ELF-1 (cell line): ENCODE data around the gene GLT6D1.
A peak's percentile ranks its signal among the peaks of the same experiment; 100 is the strongest.

Experiments
- DNase-seq: peaks from one replicate; pipeline ENCODE4 v3.0.0-alpha.2; 2016; ENCODE audit warnings: low read depth, low spot score

GLT6D1 gene

DNA sequence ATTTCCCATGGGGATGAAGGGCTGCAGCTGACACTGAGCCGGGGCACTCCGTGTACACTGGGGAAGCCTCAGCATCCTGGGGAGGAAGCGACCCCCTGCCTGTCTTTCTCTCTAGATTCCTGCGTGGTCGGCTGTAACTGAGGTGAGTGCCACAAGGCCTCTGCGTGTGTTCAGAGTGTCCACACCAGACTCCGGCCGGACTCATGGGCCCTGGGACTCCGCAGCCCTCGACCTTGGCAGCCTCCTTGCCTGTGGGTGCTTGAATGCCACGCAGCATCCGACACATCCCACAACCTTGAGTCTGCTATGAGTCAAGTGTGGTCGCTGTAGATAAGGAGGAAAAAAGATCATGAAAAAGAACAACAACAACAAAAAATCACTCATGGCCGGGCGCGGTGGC is 54.4 kb downstream of the GLT6D1 start:
- no peak for DNase-seq

GRCh38 chr9:135584371-135584770 is 55.0 kb downstream of the GLT6D1 start:
- no peak for DNase-seq

GRCh38 chr9:135583688-135584011 is 55.7 kb downstream of the GLT6D1 start:
- no peak for DNase-seq

GRCh38 chr9:135582966-135583687 is 56.2 kb downstream of the GLT6D1 start:
- peak; percentile 41 for DNase-seq

GRCh38 chr9:135582541-135582940 is 56.8 kb downstream of the GLT6D1 start:
- DNase-seq = no peak

DNA sequence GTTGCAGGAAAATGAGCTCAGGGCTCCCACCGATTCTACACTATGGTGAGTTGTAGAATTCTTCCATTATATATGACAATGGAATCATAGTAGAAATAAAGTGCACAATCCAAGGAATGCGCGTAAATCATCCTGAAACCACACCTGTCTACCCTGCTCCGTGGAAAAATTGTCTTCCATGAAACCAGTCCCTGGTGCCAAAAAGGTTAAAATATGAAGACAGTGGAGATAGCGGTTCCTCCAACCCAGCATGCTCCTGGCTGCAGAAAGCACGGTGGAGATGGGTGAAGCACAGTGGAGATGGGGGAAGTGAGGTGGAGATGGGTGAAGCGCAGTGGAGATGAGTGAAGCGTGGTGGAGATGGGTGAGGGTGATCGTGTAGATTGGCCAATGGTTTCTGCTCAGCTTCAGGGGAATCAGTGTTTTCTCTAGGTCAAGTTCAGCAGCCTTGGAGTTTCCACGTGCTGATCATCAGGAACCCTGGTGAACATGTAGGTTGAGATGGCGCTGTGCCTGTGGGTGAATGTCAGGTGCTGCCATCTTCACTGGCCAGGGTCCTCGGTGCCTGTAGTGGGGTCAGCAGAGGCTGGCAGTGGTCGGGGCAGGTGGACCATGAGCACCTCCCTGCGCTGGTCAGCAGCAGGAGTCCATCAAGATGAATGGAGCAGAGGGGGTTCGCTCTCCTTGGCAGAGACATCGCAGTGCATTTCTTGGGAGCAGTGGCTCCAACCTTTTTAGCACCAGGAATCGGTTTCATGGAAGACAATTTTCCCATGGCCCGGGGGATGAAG is 57.5 kb downstream of the GLT6D1 start:
- no peak for DNase-seq

GRCh38 chr9:135580664-135581380 is 58.5 kb downstream of the GLT6D1 start:
- DNase-seq = no peak

DNA sequence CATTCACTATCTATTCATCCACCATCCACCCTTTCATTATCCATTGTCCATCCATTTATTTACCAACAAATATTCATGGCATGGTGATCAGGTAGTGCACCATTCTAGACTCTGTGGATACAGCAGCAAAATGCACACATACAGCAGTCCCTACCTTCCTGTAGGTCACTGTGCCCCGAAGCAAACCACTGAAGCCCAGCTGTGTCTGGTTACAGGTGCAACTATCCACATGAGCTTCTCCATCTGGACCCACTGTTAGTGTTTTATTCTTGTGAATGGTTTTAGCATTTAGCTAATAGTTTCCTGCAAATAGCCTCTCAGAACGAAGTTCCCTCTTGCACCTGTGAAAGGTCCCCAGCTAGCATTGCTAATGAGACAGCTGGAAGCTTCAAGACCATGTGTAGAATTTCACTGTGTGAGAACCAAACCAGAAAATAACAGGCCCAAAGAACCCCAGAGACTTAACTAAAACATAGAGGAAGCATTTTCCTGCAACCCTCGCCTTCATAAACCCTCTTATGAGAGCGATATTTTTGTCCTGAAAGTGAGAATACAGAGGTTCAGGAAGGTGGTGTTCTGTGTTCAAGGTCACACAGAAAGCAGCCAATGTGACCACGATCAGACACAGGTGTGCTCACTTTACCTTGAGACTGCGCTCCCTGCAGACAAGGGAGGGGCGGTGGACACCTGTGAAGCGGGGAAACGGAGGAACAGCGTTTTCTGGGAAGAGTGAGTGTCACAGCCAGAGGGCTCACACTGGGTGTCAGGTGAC is 59.3 kb downstream of the GLT6D1 start:
- DNase-seq = no peak

DNA sequence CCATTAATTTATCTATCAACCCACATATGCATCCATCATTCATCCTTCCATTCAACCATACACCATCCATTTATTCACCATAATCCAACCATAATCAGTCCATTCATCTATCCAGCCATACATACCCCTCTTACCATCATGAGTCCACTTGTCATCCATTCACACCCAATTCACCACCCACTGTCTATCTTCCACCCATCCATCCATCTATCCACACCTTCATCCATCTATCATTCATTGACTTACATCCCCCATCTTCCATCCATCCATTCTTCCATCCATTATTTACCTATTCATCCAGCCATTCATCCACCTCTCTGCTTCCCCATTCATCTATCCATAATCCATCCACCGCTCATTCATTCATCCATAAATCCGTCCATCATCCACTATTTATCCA is 60.0 kb downstream of the GLT6D1 start:
- no peak for DNase-seq

GRCh38 chr9:135577256-135577655 is 62.1 kb downstream of the GLT6D1 start:
- no peak for DNase-seq

DNA sequence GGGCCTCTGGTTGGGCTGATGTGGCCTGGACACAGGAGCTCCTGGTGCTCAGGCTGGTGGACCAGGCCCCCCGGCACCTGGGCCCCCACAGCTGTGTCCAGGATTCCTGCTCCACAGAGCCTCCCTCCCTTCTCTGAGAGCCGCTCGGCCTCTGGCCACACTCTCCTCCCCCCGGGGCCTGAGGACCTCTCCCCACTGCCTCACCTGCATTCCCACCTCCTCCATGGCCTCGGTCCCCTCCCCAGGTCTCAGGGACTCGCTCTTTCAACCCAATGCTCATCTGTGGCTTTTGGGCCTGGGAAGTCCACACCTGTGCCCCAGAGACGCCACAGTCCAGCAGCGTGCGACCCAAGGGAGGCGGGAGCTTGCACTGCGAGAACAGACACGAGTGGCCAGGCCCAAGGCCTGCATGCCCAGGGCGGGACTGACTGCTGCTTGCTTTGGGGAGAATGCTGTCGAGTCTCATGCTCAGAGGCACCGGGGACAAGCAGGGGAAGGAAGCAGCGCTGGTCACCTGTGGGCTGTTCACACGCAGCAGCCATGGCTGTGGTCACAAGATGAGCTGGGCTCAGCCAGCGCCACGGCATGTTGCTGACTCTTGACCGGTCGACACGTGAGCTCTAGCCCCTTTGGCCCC is 63.2 kb downstream of the GLT6D1 start:
- no peak for DNase-seq

- DNase-seq = no peak
Measured at GRCh38 chr9:135574943-135575342, 64.4 kb downstream of the GLT6D1 start.

DNA sequence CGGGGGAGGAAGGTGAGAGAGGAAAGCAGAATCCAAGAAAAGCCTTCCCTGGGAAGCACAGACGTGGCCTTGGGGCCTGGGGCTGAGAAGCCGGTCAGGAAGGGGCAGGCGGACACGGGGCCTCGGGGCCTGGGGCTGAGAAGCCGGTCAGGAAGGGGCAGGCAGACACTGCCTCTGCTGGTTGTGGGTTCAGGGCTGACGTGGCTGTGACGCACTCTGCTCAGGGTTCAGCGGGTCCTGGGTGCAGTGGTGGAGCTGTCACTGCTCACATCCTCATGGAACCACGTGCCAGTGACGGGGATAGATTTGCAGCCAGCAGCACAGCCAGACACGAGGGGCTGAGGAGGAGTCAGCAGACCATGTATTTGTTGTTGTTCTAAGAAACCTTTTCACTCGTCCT is 65.0 kb downstream of the GLT6D1 start:
- no peak for DNase-seq
